ENCODE measurements around the gene ROPN1L.
"Not testable (repeated sequence)": the region's sequence is repeated elsewhere in the genome, so short reads cannot be mapped to it uniquely, and the experiment has no call there.

Gene ROPN1L

GRCh38 chr5:10499776-10500175 is 58.1 kb downstream of the ROPN1L start:
- no peak for DNase-seq

- DNase-seq, result no peak
Observed at GRCh38 chr5:10500669-10501068, 59.0 kb downstream of the ROPN1L start.

- no peak for DNase-seq
Observed at GRCh38 chr5:10501554-10502075, 59.9 kb downstream of the ROPN1L start.

GRCh38 chr5:10502130-10502529 is 60.5 kb downstream of the ROPN1L start:
- DNase-seq, result no peak

GRCh38 chr5:10502578-10502977 is 60.9 kb downstream of the ROPN1L start:
- DNase-seq, result no peak

GRCh38 chr5:10503321-10503720 is 61.6 kb downstream of the ROPN1L start:
- DNase-seq, result no peak

GRCh38 chr5:10503997-10504793 is 62.5 kb downstream of the ROPN1L start:
- DNase-seq, result no peak

- DNase-seq, result no peak
Observed at GRCh38 chr5:10505517-10506095, 63.9 kb downstream of the ROPN1L start.

- no peak for DNase-seq
Observed at GRCh38 chr5:10506535-10506934, 64.9 kb downstream of the ROPN1L start.

GRCh38 chr5:10507575-10508096 is 66.0 kb downstream of the ROPN1L start:
- DNase-seq, result no peak

- DNase-seq, result no peak
Observed at GRCh38 chr5:10509575-10509974, 67.9 kb downstream of the ROPN1L start.

GRCh38 chr5:10511741-10512640 is 70.3 kb downstream of the ROPN1L start:
- no peak for DNase-seq

GRCh38 chr5:10513501-10514442 is 72.1 kb downstream of the ROPN1L start:
- DNase-seq, result no peak

GRCh38 chr5:10514572-10514971 is 72.9 kb downstream of the ROPN1L start:
- DNase-seq, result not testable (repeated sequence)
